Endodermal cell (in vitro differentiated cells): ENCODE measurements around the gene USP13. TPM values are rescaled to one million over a fixed set of nuclear protein-coding genes. Genes with fewer than 3 reads are reported as not detected.

ENCODE experiments used
- DNase-seq: peaks from one replicate; pipeline ENCODE4 v3.0.0-alpha.2; 2017
- H3K27ac ChIP-seq: 2 replicates; pipeline ENCODE4 v1.5.1; 2013; ENCODE audit warnings: mild to moderate bottlenecking, low read depth, low read length, moderate library complexity
- H3K27me3 ChIP-seq: 2 replicates; pipeline ENCODE4 v1.6.1; 2013; ENCODE audit warnings: mild to moderate bottlenecking, low read length, moderate library complexity; ENCODE audit not compliant: insufficient read depth, control insufficient read depth, poor library complexity, severe bottlenecking
- H3K36me3 ChIP-seq: 2 replicates; pipeline ENCODE4 v1.7.0; 2013; ENCODE audit warnings: mild to moderate bottlenecking, low read length, moderate library complexity; ENCODE audit not compliant: control insufficient read depth, insufficient read depth
- H3K4me1 ChIP-seq: one replicate; pipeline ENCODE4 v1.7.0; 2013; ENCODE audit warnings: low read length; ENCODE audit not compliant: control insufficient read depth, insufficient read depth
- H3K4me3 ChIP-seq: 2 replicates; pipeline ENCODE4 v1.5.1; 2013; ENCODE audit warnings: mild to moderate bottlenecking, low read length, moderate library complexity
- H3K9ac ChIP-seq: 2 replicates; pipeline ENCODE4 v1.6.1; 2013; ENCODE audit warnings: mild to moderate bottlenecking, low read length, moderate library complexity; ENCODE audit not compliant: poor library complexity, severe bottlenecking; ENCODE audit errors: extremely low read depth
- H3K9me3 ChIP-seq: 2 replicates; pipeline ENCODE4 v1.6.1; 2013; ENCODE audit warnings: mild to moderate bottlenecking, low read length, moderate library complexity; ENCODE audit not compliant: control insufficient read depth
- H3K27ac Mint-ChIP-seq: 2 replicates; pipeline ENCODE4 v1.8.0; 2020; ENCODE audit warnings: mixed read lengths
- H3K27me3 Mint-ChIP-seq: 2 replicates; pipeline ENCODE4 v1.8.0; 2021; ENCODE audit warnings: mild to moderate bottlenecking, mixed read lengths; ENCODE audit not compliant: insufficient read depth
- H3K36me3 Mint-ChIP-seq: 2 replicates; pipeline ENCODE4 v1.8.0; 2020; ENCODE audit warnings: low read depth, mixed read lengths
- H3K4me1 Mint-ChIP-seq: 2 replicates; pipeline ENCODE4 v1.8.0; 2020; ENCODE audit warnings: mixed read lengths
- H3K4me3 Mint-ChIP-seq: 2 replicates; pipeline ENCODE4 v1.8.0; 2020; ENCODE audit warnings: mild to moderate bottlenecking, moderate library complexity, mixed read lengths
- H3K9me3 Mint-ChIP-seq: 2 replicates; pipeline ENCODE4 v1.8.0; 2020; ENCODE audit warnings: mild to moderate bottlenecking, mixed read lengths
- WGBS, 2 experiments: methylation state at CpG; one replicate each; pipeline versions ENCODE4 v1.1.5 to v1.1.7; 2013; ENCODE audit warnings: missing lambda C conversion rate in 2 of 2, mixed read lengths in 1 of 2; ENCODE audit not compliant: insufficient coverage in 1 of 2, insufficient read length in 1 of 2; 5-methylcytosine and 5-hydroxymethylcytosine counted together
- total RNA-seq, 2 donors: library from RNA; stranded (reverse); fragmentation: NEBNext Ultra II Directional in 1 of 2; extraction: Animal tissue kit (Norgen Biotek cat#: 25700) in 1 of 2; gene quantifications; 2 replicates in 1 of 2; 3 replicates in 1 of 2; pipeline ENCODE4 v1.2.1, GENCODE V29; 2021
- TF ChIP-seq, protein P1 (sequence below): fragments of 200-600 bp; sonication (generic); conservative IDR thresholded peaks from 2 replicates; pipeline ENCODE4 v1.5.0; 2021; ENCODE audit warnings: antibody characterized with exemption, mild to moderate bottlenecking

USP13 gene
- total RNA-seq, 2 donors from 2014 or later = 24.7 to 25.5 TPM

DNA sequence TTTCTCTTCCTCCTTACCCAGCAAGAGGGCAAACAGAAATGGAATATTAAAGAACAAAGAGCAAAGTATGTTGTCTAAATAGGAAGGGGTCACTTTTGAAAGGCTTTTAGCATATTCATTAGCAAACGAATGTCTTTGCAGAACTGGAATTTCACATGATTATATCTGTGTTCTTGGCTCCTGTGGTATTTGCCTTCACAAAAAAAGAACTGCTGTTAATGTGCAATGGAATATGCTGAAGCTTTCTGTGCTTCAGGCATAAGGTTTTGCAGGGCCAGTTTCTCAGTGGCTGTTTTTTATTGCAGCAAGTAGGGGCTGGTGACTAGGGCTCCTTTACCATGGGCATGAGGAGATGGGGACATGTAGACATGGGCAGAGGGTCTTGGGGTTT lies 173.4 kb downstream of the USP13 start:
- Histone ChIP-seq H3K27me3 (no peaks in the 10 kb centered on the region), H3K4me1 (no peaks in the 10 kb centered on the region), H3K27ac (no peak overlapping the region), H3K9me3 (no peaks in the 10 kb centered on the region), H3K4me3 (no peak overlapping the region), H3K9ac (no peak overlapping the region), H3K36me3 (no peaks in the 10 kb centered on the region)
- 11 to 33% methylated on average over 1 of the region's 1 CpG for WGBS, 2 experiments
- Mint-ChIP-seq H3K36me3 (no peaks in the 10 kb centered on the region), H3K27me3 (no peaks in the 10 kb centered on the region), H3K4me3 (no peak overlapping the region), H3K4me1 (peaks cover 15% of the 10 kb centered on the region), H3K9me3 (no peaks in the 10 kb centered on the region), H3K27ac (no peak overlapping the region)
- DNase-seq = no peak
- TF ChIP-seq, protein P1, sequence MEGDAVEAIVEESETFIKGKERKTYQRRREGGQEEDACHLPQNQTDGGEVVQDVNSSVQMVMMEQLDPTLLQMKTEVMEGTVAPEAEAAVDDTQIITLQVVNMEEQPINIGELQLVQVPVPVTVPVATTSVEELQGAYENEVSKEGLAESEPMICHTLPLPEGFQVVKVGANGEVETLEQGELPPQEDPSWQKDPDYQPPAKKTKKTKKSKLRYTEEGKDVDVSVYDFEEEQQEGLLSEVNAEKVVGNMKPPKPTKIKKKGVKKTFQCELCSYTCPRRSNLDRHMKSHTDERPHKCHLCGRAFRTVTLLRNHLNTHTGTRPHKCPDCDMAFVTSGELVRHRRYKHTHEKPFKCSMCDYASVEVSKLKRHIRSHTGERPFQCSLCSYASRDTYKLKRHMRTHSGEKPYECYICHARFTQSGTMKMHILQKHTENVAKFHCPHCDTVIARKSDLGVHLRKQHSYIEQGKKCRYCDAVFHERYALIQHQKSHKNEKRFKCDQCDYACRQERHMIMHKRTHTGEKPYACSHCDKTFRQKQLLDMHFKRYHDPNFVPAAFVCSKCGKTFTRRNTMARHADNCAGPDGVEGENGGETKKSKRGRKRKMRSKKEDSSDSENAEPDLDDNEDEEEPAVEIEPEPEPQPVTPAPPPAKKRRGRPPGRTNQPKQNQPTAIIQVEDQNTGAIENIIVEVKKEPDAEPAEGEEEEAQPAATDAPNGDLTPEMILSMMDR = no peak

DNA sequence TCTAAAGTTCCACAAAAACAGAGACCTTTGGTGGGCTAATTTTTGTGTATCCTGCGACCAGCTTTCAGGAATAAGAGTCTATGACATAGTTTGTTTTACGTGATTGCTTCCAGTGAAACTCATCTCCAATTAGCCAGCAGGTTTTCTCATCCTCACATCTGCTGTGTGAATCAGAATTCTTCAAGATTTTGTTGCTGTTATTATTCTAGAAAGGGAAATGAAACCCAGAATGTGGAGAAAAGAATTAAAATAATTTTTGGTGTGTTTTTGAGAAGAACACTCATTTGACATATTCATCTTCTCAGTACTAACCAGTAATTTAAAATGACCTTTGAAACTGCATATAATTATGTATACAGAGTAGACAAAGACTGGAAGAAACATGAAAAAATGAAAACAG lies 175.9 kb downstream of the USP13 start:
- Mint-ChIP-seq H3K9me3 (no peaks in the 10 kb centered on the region), H3K36me3 (no peaks in the 10 kb centered on the region), H3K4me1 (peaks cover 15% of the 10 kb centered on the region), H3K4me3 (no peak overlapping the region), H3K27me3 (no peaks in the 10 kb centered on the region), H3K27ac (no peak overlapping the region)
- 90 to 92% methylated on average over 1 to 2 of the region's 2 CpGs for WGBS, 2 experiments
- H3K27ac ChIP-seq = no peak overlapping the region
- DNase-seq = no peak
- H3K27me3 ChIP-seq = no peaks in the 10 kb centered on the region
- no peak overlapping the region for H3K9ac ChIP-seq
- TF ChIP-seq, protein P1 = no peak
- no peaks in the 10 kb centered on the region for H3K36me3 ChIP-seq
- H3K9me3 ChIP-seq = no peaks in the 10 kb centered on the region
- H3K4me3 ChIP-seq = no peak overlapping the region
- no peaks in the 10 kb centered on the region for H3K4me1 ChIP-seq

DNA sequence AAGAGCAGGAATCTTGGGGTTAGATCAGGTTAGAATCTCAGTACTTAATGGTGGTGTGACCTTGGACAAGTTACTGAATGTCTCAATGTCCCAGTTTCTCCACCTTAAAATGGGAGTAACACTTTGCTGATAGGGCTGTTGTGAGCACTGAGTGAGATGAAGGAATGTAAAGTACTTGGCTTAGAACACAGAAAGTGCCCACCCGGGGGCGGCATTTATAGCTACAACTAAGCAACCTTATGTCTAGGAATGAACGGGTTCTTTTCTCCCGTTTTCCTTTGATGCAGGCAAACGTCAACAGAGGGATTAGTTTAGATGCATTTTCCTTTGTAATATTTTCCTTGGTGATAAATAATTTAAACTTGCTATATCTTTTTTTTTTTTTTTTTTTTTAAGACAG lies 176.6 kb downstream of the USP13 start:
- Histone ChIP-seq H3K36me3 (no peaks in the 10 kb centered on the region), H3K9ac (no peak overlapping the region), H3K4me1 (no peaks in the 10 kb centered on the region), H3K27ac (no peak overlapping the region), H3K4me3 (no peak overlapping the region), H3K27me3 (no peaks in the 10 kb centered on the region), H3K9me3 (no peaks in the 10 kb centered on the region)
- H3K36me3 Mint-ChIP-seq = no peaks in the 10 kb centered on the region
- TF ChIP-seq, protein P1 = peak; percentile 53
- WGBS, 2 experiments = 69 to 93% methylated on average over 2 to 5 of the region's 5 CpGs
- no peaks in the 10 kb centered on the region for H3K9me3 Mint-ChIP-seq
- DNase-seq = peak; percentile 69
- H3K4me3 Mint-ChIP-seq = no peak overlapping the region
- peaks cover 15% of the 10 kb centered on the region for H3K4me1 Mint-ChIP-seq
- no peaks in the 10 kb centered on the region for H3K27me3 Mint-ChIP-seq
- H3K27ac Mint-ChIP-seq = no peak overlapping the region
